Smooth muscle cell (in vitro differentiated cells): ENCODE data around the gene LHX8. TPM values are rescaled to one million over a fixed set of nuclear protein-coding genes. Genes with fewer than 3 reads are reported as not detected.

ENCODE experiments used
- DNase-seq: peaks from one replicate; lab custom pipeline; 2025; ENCODE audit not compliant: unreplicated experiment; lab: John Stamatoyannopoulos, UW
- H2AFZ ChIP-seq: fragments of 200-600 bp; sonication (generic); 2 replicates; pipeline ENCODE4 v1.6.0; 2016; ENCODE audit warnings: antibody characterized with exemption, low read depth, mild to moderate bottlenecking
- H3F3A ChIP-seq: fragments of 200-600 bp; sonication (generic); 2 replicates; pipeline ENCODE4 v1.6.0; 2017; ENCODE audit warnings: antibody characterized with exemption, low read depth
- H3K27ac ChIP-seq: fragments of 200-600 bp; sonication (generic); 2 replicates; pipeline ENCODE4 v1.5.1; 2016; ENCODE audit warnings: low read depth, mild to moderate bottlenecking
- H3K27me3 ChIP-seq: fragments of 200-600 bp; sonication (generic); 2 replicates; pipeline ENCODE4 v1.6.1; 2016; ENCODE audit warnings: low read depth, mild to moderate bottlenecking
- H3K36me3 ChIP-seq: fragments of 200-600 bp; sonication (generic); 2 replicates; pipeline ENCODE4 v1.5.1; 2016; ENCODE audit warnings: low read depth
- H3K4me1 ChIP-seq: fragments of 200-600 bp; sonication (generic); 2 replicates; pipeline ENCODE4 v1.5.1; 2016; ENCODE audit warnings: low read depth
- H3K4me2 ChIP-seq: fragments of 200-600 bp; sonication (generic); 2 replicates; pipeline ENCODE4 v1.6.0; 2016; ENCODE audit warnings: mild to moderate bottlenecking
- H3K4me3 ChIP-seq: fragments of 200-600 bp; sonication (generic); 2 replicates; pipeline ENCODE4 v1.5.1; 2016; ENCODE audit warnings: mild to moderate bottlenecking
- H3K79me2 ChIP-seq: fragments of 200-600 bp; sonication (generic); 2 replicates; pipeline ENCODE4 v1.6.0; 2016; ENCODE audit warnings: low read depth, mild to moderate bottlenecking
- H3K9ac ChIP-seq: fragments of 200-600 bp; sonication (generic); 2 replicates; pipeline ENCODE4 v1.6.0; 2016; ENCODE audit warnings: low read depth
- H3K9me3 ChIP-seq: fragments of 200-600 bp; sonication (generic); replicated peaks from 2 replicates; pipeline ENCODE4 v1.5.1; 2016; ENCODE audit warnings: low read depth
- H4K20me1 ChIP-seq: fragments of 200-600 bp; sonication (generic); 2 replicates; pipeline ENCODE4 v1.6.0; 2016; ENCODE audit warnings: low read depth
- CTCF ChIP-seq: fragments of 200-600 bp; sonication (generic); IDR thresholded peaks from 2 replicates; pipeline ENCODE4 v1.5.1; 2017; ENCODE audit warnings: borderline replicate concordance, mild to moderate bottlenecking, antibody characterized with exemption; ENCODE audit not compliant: insufficient read depth, poor library complexity, severe bottlenecking
- WGBS: methylation state at CpG from one replicate; pipeline ENCODE4 v1.1.7; 2016; ENCODE audit warnings: low lambda C conversion rate; 5-methylcytosine and 5-hydroxymethylcytosine counted together
- polyA plus RNA-seq: library from polyadenylated mRNA; unstranded; fragments of >200 nt; fragmentation: Nextera tagmentation; extraction: Ambion mirVana; gene quantifications from 2 replicates; pipeline ENCODE4 v1.2.1, GENCODE V29; 2016
- total RNA-seq: library from RNA; depleted of rRNA; stranded (reverse); fragments of >200 nt; gene quantifications from 2 replicates; pipeline ENCODE4 v1.2.3, GENCODE V29; 2014

Gene LHX8
- total and polyA plus RNA-seq, 2 experiments from 2014 or later, result not detected

- no peak overlapping the region for H3K27ac ChIP-seq
- DNase-seq, result no peak
- H4K20me1 ChIP-seq, result no peaks in the 10 kb centered on the region
- no peak overlapping the region for H3K4me2 ChIP-seq
- no peaks in the 10 kb centered on the region for H3K36me3 ChIP-seq
- no peaks in the 10 kb centered on the region for H3K79me2 ChIP-seq
- no peaks in the 10 kb centered on the region for H3F3A ChIP-seq
- no peaks in the 10 kb centered on the region for H3K4me1 ChIP-seq
- no peak overlapping the region for H2AFZ ChIP-seq
- 82% methylated on average over 2 of the region's 2 CpGs for WGBS
- H3K27me3 ChIP-seq, result no peaks in the 10 kb centered on the region
- no peak for TF ChIP-seq CTCF
- no peaks in the 10 kb centered on the region for H3K9me3 ChIP-seq
- no peak overlapping the region for H3K4me3 ChIP-seq
- no peak overlapping the region for H3K9ac ChIP-seq
These were observed 17.9 kb downstream of the LHX8 start for GRCh38 chr1:75152092-75152491.

- H3K36me3 ChIP-seq, result no peaks in the 10 kb centered on the region
- 87% methylated on average over 3 of the region's 3 CpGs for WGBS
- H3K9ac ChIP-seq, result no peak overlapping the region
These were observed 25.0 kb downstream of the LHX8 start for GRCh38 chr1:75159154-75159553.

GRCh38 chr1:75165264-75165663 is 31.1 kb downstream of the LHX8 start:
- Histone ChIP-seq H2AFZ (no peak overlapping the region), H3K9ac (no peak overlapping the region), H3K27ac (no peak overlapping the region), H3K4me1 (no peaks in the 10 kb centered on the region), H3F3A (no peaks in the 10 kb centered on the region), H3K79me2 (no peaks in the 10 kb centered on the region), H3K4me2 (no peak overlapping the region), H3K9me3 (no peaks in the 10 kb centered on the region), H3K27me3 (no peaks in the 10 kb centered on the region), H3K36me3 (no peaks in the 10 kb centered on the region), H4K20me1 (no peaks in the 10 kb centered on the region), H3K4me3 (no peak overlapping the region)
- DNase-seq, result no peak
- TF ChIP-seq CTCF, result no peak

More at GRCh38 chr1:75159154-75159553, 25.0 kb downstream of the LHX8 start:
- Histone ChIP-seq H3K27ac (no peak overlapping the region), H3K9me3 (no peaks in the 10 kb centered on the region), H3K4me1 (no peaks in the 10 kb centered on the region), H2AFZ (no peak overlapping the region), H3F3A (no peaks in the 10 kb centered on the region), H4K20me1 (no peaks in the 10 kb centered on the region), H3K4me3 (no peak overlapping the region), H3K79me2 (no peaks in the 10 kb centered on the region), H3K4me2 (no peak overlapping the region), H3K27me3 (no peaks in the 10 kb centered on the region)
- DNase-seq, result no peak
- TF ChIP-seq CTCF, result no peak

- Histone ChIP-seq H3K27ac (no peak overlapping the region), H4K20me1 (no peaks in the 10 kb centered on the region), H3K4me2 (no peak overlapping the region), H3K9ac (no peak overlapping the region), H3K4me1 (no peaks in the 10 kb centered on the region), H3K27me3 (no peaks in the 10 kb centered on the region), H2AFZ (no peak overlapping the region), H3K4me3 (no peak overlapping the region), H3K79me2 (no peaks in the 10 kb centered on the region), H3K36me3 (no peaks in the 10 kb centered on the region), H3F3A (no peaks in the 10 kb centered on the region), H3K9me3 (no peaks in the 10 kb centered on the region)
- DNase-seq, result no peak
- no peak for TF ChIP-seq CTCF
- WGBS, result 85% methylated on average over 4 of the region's 4 CpGs
These were observed 32.6 kb downstream of the LHX8 start for GRCh38 chr1:75166821-75167220.
